ENCODE results near the gene DFFB.

Gene DFFB

DNA sequence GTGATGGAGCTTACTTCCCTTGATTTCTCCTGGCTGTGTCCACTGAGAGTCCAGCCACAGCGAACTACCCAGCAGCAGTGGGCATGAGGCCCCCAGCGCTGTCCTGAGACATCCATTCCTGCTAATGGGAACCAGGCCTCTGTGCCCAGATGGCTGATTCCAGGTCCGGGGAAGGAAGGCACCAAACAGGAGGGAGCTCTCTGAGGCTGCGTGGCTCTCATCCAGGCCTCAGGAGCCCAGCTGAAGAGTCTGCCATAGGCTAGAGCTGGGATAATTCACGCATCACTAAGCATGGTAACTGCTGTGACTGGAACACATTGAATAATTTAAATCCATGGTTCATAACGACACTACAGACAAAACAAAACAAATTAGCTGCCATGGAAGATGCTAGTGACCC, 36.3 kb upstream of the DFFB start:
- H3K36me3 ChIP-seq (replicated peaks): peaks cover 4% of the 10 kb centered on the region
- no peak for DNase-seq (ENCODE audit: low spot score in 2 of 2)
- H3K4me3 ChIP-seq: no peak overlapping the region
- H3K4me1 ChIP-seq: no peaks in the 10 kb centered on the region
- no peaks in the 10 kb centered on the region for H3K27me3 ChIP-seq (ENCODE audit: low read depth)
- H3K9me3 ChIP-seq: no peaks in the 10 kb centered on the region
- in situ Hi-C loops (cut with MboI; ENCODE audit: low sequenced_read_pairs): no loop called here

DNA sequence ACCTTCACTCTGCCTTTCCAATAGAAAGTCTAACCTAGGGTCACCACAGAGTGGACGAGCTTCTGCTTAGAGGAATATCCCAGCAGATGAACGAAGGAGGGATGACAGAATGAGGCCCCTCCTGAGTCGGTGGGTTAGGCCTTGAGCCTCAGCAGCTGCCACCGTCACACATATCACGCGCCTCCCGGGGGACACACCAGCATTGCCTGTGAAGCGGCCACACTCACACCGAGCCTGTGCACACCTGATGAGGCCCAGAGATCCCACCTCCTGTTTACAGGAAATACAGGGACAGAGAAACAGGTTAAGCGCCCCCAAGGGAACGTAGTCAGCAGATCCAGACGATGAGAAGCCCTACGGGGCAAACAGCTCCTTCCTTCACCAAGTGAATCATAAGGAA, 35.8 kb upstream of the DFFB start:
- Histone ChIP-seq H3K36me3 (replicated peaks) (peaks cover 8% of the 10 kb centered on the region), H3K4me3 (no peak overlapping the region), H3K27me3 (ENCODE audit: low read depth) (no peaks in the 10 kb centered on the region), H3K9me3 (no peaks in the 10 kb centered on the region), H3K4me1 (no peaks in the 10 kb centered on the region)
- in situ Hi-C loops (cut with MboI; ENCODE audit: low sequenced_read_pairs): no loop called here
- no peak for DNase-seq (ENCODE audit: low spot score in 2 of 2)

DNA sequence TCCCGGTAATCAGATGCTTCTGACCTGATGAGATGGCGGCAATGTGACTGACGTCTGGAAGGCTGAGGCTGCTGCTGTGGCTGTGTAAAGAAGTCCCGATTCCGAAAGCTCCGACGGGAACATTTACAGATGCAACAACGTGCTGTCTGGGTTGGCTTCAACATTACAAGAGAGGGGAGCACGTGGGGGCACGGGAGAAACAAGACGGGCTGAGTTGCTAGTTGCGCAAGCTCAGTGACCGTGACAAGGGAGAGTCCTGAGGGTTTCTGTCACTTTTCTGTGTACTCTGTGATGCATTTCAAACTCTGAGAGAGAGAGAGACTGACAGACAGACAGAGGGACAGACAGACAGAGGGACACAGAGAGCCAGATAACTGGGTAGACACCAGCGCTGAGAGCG, 35.4 kb upstream of the DFFB start:
- in situ Hi-C loops (cut with MboI; ENCODE audit: low sequenced_read_pairs): no loop called here
- Histone ChIP-seq H3K36me3 (replicated peaks) (peaks cover 9% of the 10 kb centered on the region), H3K4me3 (no peak overlapping the region), H3K9me3 (no peaks in the 10 kb centered on the region), H3K4me1 (no peaks in the 10 kb centered on the region), H3K27me3 (ENCODE audit: low read depth) (no peaks in the 10 kb centered on the region)
- no peak for DNase-seq (ENCODE audit: low spot score in 2 of 2)

DNA sequence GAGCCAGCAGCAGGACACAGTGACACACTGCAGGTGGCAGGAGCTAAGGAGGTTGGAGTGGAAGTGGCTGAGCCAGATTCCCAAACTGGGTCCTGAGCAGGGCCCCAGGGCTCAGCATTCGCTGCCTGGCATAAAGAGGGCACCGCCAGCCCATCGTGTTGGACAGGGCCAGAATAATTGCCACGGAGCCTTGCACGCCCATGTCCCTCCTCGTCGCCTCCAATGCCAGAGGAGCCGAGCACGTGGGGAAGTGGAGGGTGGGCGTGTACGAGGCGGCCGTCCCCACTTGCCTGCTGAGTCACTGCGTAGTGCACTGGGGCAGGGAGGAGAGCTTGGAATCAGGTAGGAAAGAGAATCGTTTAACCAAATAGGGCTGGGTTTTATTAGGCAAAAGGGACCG, 34.9 kb upstream of the DFFB start:
- in situ Hi-C loops (cut with MboI; ENCODE audit: low sequenced_read_pairs): no loop called here
- Histone ChIP-seq H3K9me3 (no peaks in the 10 kb centered on the region), H3K4me3 (no peak overlapping the region), H3K36me3 (replicated peaks) (peaks cover 9% of the 10 kb centered on the region), H3K27me3 (ENCODE audit: low read depth) (no peaks in the 10 kb centered on the region), H3K4me1 (no peaks in the 10 kb centered on the region)
- DNase-seq (ENCODE audit: low spot score in 2 of 2): no peak

DNA sequence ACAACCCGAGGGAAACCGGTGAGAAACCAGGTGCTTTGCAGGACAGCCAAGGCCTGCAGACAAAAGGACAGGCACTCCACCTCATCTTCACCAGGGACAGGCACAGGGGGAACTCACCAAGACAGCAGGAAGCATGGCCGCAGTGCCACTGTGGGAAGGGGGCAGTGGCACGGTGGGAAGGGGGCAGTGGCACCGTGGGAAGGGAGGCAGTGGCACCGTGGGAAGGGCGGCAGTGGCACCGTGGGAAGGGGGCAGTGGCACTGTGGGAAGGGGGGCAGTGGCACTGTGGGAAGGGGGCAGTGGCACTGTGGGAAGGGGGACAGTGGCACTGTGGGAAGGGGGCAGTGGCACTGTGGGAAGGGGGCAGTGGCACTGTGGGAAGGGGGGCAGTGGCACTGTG, 32.6 kb upstream of the DFFB start:
- no peak for DNase-seq (ENCODE audit: low spot score in 2 of 2)
- Histone ChIP-seq H3K36me3 (replicated peaks) (peaks cover 24% of the 10 kb centered on the region), H3K4me3 (no peak overlapping the region), H3K4me1 (no peaks in the 10 kb centered on the region), H3K9me3 (no peaks in the 10 kb centered on the region), H3K27me3 (ENCODE audit: low read depth) (no peaks in the 10 kb centered on the region)
- in situ Hi-C loops (cut with MboI; ENCODE audit: low sequenced_read_pairs): no loop called here

DNA sequence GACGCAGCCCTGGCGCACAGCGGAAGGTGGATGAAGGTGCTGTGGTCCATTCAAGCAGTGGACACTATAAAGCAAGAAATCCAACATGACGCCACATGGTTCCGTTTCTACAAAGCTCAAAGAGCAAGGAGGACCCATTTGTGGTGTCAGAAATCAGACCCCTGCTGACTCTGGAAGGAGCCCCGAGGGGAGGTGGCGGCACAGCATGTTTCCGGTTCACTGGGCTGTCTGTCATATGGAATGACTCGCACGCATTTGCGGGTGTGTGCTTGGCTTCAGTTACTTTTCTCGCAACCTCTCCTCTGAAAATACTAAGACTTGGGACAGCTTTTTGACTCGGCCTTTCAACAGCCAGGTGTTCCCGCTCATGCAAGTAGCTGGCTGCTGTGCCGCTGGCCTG, 31.9 kb upstream of the DFFB start:
- Histone ChIP-seq H3K4me1 (no peaks in the 10 kb centered on the region), H3K36me3 (replicated peaks) (peaks cover 28% of the 10 kb centered on the region), H3K4me3 (no peak overlapping the region), H3K9me3 (no peaks in the 10 kb centered on the region), H3K27me3 (ENCODE audit: low read depth) (no peaks in the 10 kb centered on the region)
- no peak for DNase-seq (ENCODE audit: low spot score in 2 of 2)
- in situ Hi-C loops (cut with MboI; ENCODE audit: low sequenced_read_pairs): no loop called here

DNA sequence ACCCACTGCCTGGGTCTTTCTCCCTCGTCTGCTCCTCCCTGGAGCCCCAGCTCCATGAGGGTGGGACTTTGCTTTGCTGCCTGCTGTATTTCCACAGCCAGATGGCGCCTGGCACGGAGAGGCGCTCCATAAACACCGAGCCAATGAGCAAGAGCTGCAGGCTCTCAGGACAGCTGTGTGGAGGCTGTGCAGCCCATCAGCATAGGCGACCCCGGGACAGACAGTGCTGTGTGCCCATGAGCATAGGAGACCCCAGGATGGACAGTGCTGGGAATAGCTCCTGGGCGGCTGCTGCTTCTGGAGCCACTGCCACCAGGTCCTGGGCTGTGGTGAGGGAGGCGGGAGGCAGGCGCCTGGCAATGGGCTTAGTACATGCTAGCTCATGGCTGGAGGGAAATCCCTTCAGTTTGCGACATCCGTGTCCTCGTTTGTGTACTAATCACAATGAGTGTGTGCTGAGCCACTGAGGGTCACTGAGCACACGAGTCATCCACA, 29.4 kb upstream of the DFFB start:
- in situ Hi-C loops (cut with MboI; ENCODE audit: low sequenced_read_pairs): no loop called here
- Histone ChIP-seq H3K4me3 (no peak overlapping the region), H3K36me3 (replicated peaks) (peaks cover 27% of the 10 kb centered on the region), H3K9me3 (no peaks in the 10 kb centered on the region), H3K4me1 (no peaks in the 10 kb centered on the region), H3K27me3 (ENCODE audit: low read depth) (no peaks in the 10 kb centered on the region)
- DNase-seq (ENCODE audit: low spot score in 2 of 2): no peak

DNA sequence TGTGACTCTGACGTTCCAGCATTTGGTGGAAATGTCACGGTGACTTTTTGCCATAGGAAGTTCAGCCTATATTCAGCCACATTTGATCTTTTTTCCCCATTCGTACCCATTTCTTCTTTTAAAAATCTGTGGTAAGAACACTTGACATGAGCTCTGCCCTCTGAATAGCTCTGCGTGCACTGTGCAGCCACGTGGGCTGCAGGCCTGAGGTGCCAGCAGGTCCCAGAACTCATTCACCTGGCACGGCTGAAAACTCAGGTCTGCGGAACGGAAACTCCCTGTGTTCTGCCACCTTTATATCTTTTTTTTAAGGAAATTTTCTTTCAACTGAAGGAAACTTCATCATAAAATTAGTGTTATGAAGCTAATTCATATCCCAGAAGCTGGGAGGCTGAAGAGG, 28.9 kb upstream of the DFFB start:
- Histone ChIP-seq H3K4me1 (no peaks in the 10 kb centered on the region), H3K36me3 (replicated peaks) (peaks cover 31% of the 10 kb centered on the region), H3K4me3 (no peak overlapping the region), H3K9me3 (no peaks in the 10 kb centered on the region), H3K27me3 (ENCODE audit: low read depth) (no peaks in the 10 kb centered on the region)
- in situ Hi-C loops (cut with MboI; ENCODE audit: low sequenced_read_pairs): no loop called here
- no peak for DNase-seq (ENCODE audit: low spot score in 2 of 2)

DNA sequence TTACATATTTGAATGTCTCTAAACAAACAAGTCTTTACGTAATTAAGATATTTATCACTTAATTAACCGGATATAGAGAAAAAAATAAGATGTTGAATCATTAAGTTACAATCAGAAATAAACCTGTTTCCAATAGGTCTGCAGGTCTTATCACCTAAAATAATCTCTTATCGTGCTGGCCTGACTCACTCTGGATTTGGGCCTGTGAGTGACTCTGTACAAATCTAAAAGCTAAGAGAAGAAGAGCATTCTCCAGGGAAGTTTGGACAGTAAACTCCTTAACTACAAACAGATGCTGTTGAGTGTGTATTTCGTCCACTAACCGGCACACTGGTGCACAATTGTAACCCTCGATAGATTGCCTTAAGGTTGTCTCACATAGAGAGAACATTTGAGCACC, 25.6 kb upstream of the DFFB start:
- in situ Hi-C loops (cut with MboI; ENCODE audit: low sequenced_read_pairs): no loop called here
- H3K27me3 ChIP-seq (ENCODE audit: low read depth): no peaks in the 10 kb centered on the region
- no peak for DNase-seq (ENCODE audit: low spot score in 2 of 2)
- no peaks in the 10 kb centered on the region for H3K9me3 ChIP-seq
- peaks cover 26% of the 10 kb centered on the region for H3K36me3 ChIP-seq (replicated peaks)
- no peak overlapping the region for H3K4me3 ChIP-seq
- no peaks in the 10 kb centered on the region for H3K4me1 ChIP-seq

DNA sequence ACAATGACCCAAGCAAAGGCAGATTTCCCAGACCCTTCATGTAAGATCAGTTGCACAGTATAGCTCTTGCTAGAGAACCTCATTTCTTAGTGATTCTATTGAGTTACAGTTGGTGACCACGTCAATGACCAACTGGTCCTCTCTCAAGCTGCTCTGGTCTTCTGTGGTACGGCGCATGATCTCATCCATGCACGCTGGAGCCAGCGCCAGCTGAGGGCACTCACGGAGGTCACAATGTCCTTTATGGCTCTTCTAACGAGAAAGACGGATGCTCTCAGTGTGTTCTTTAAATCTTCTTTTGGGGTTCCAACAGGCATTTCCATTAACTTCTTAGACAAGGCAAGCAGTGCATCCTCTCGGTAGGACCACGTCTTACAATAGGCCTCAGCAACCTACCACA, 22.6 kb upstream of the DFFB start:
- H3K4me3 ChIP-seq: no peak overlapping the region
- no peaks in the 10 kb centered on the region for H3K9me3 ChIP-seq
- no peaks in the 10 kb centered on the region for H3K27me3 ChIP-seq (ENCODE audit: low read depth)
- no peak for DNase-seq (ENCODE audit: low spot score in 2 of 2)
- no peaks in the 10 kb centered on the region for H3K4me1 ChIP-seq
- in situ Hi-C loops (cut with MboI; ENCODE audit: low sequenced_read_pairs): no loop called here
- H3K36me3 ChIP-seq (replicated peaks): peaks cover 11% of the 10 kb centered on the region

DNA sequence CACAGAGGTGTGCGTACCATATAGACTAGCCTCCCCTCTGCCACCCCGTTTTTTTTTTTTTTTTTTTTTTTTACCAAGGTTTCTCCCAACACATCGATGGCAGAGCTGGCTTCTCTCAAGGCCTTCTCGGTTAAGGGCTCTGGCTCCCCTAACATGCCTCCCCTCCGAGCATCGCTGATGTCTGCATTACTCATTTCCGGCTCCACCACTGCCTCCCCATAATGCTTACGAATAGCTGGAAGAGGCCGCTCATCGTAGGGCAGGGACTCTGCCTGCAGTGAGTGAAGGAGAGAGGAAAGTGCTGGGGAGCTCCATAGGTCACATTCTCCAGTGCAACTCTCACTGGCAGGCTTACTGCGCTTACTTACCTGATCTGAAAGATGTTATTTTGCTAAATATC, 20.9 kb upstream of the DFFB start:
- H3K4me1 ChIP-seq: no peaks in the 10 kb centered on the region
- in situ Hi-C loops (cut with MboI; ENCODE audit: low sequenced_read_pairs): no loop called here
- H3K36me3 ChIP-seq (replicated peaks): peaks cover 7% of the 10 kb centered on the region
- no peak overlapping the region for H3K4me3 ChIP-seq
- no peaks in the 10 kb centered on the region for H3K27me3 ChIP-seq (ENCODE audit: low read depth)
- DNase-seq (ENCODE audit: low spot score in 2 of 2): no peak
- no peaks in the 10 kb centered on the region for H3K9me3 ChIP-seq

DNA sequence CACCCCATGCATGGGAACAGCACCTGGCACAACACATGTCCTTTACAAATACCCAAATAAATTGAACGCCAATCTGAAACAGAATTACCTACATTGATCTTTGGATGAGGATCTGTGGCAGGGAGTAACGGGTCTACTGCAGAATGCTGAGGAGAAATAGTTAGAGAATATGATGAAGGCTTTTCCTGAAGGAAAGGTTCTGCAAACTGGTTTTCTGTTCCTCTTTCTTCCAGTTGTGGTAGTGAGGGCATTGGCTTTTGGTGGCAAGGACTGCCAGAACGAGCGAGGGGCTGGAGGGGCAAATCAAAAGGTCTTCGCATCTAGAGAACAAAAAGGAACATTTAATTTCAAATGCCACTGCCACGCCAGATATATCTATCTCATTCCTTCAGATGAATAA, 20.1 kb upstream of the DFFB start:
- no peak for DNase-seq (ENCODE audit: low spot score in 2 of 2)
- Histone ChIP-seq H3K4me1 (no peaks in the 10 kb centered on the region), H3K9me3 (no peaks in the 10 kb centered on the region), H3K36me3 (replicated peaks) (peaks cover 3% of the 10 kb centered on the region), H3K4me3 (no peak overlapping the region), H3K27me3 (ENCODE audit: low read depth) (no peaks in the 10 kb centered on the region)
- in situ Hi-C loops (cut with MboI; ENCODE audit: low sequenced_read_pairs): no loop called here

DNA sequence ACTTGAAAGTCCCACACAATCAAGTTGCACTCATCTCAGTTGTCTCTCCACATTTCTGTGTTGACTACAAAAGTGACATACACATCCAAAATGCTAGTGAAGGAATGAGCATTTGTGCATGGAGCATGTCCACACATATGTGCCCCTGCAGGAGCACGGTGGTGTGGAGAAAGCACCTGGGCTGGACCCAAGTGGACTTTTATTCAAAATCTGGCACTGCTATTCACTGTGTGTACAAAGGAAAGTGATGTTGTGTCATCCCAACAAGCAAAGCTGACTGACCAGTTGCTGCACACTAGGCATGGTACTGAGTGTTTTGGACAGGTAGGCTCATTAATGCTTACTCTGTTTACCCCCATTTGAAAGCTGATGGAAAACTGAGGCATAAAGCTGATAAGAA, 19.6 kb upstream of the DFFB start:
- Histone ChIP-seq H3K9me3 (no peaks in the 10 kb centered on the region), H3K4me1 (no peaks in the 10 kb centered on the region), H3K4me3 (no peak overlapping the region), H3K36me3 (replicated peaks) (peaks cover 7% of the 10 kb centered on the region), H3K27me3 (ENCODE audit: low read depth) (no peaks in the 10 kb centered on the region)
- in situ Hi-C loops (cut with MboI; ENCODE audit: low sequenced_read_pairs): no loop called here
- DNase-seq (ENCODE audit: low spot score in 2 of 2): no peak

DNA sequence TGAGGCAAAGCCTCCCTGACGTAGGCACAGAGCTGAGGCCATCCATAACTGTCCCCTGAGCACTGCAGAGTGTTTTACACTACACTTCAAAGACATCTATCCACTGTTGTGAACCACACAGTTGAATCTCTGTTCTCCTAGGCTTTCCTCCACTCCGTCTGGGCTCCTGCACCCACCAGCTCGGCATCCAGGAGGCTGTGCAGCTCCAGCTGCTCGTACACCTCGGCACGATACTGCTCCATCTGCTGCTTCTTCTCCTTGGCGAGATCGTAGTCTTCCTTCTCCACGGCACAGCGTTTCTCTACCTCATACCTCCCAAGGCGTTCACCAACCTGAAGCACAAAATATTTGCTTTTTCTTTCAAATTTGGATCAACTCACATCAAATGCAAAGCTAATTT, 18.5 kb upstream of the DFFB start:
- Histone ChIP-seq H3K4me1 (no peaks in the 10 kb centered on the region), H3K9me3 (no peaks in the 10 kb centered on the region), H3K27me3 (ENCODE audit: low read depth) (no peaks in the 10 kb centered on the region), H3K36me3 (replicated peaks) (peaks cover 4% of the 10 kb centered on the region), H3K4me3 (no peak overlapping the region)
- in situ Hi-C loops (cut with MboI; ENCODE audit: low sequenced_read_pairs): no loop called here
- DNase-seq (ENCODE audit: low spot score in 2 of 2): no peak

DNA sequence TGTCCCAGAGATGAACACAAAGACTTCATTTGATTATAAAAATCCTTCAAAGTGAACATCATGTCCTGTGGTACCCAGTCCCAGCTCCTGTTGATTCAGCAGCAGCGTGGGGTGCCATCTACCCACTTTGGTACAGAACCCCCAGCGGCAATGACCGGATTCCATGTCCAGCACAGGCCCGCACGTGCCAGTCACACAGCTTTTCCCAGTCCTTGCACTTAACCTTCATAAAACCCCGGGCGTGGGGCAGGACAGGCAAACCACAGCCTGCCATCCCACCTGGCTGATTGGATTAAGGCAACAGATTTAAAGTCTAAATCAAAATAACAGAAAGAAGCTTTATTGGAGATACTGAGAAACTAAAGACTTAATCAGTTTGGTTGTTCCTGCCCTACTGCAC, 15.8 kb upstream of the DFFB start:
- H3K4me1 ChIP-seq: no peaks in the 10 kb centered on the region; the same call in 1 of the 2 replicates
- no peaks in the 10 kb centered on the region for H3K9me3 ChIP-seq
- H3K27me3 ChIP-seq (ENCODE audit: low read depth): no peaks in the 10 kb centered on the region
- no peak for DNase-seq (ENCODE audit: low spot score in 2 of 2)
- H3K36me3 ChIP-seq (replicated peaks): peaks cover 8% of the 10 kb centered on the region
- in situ Hi-C loops (cut with MboI; ENCODE audit: low sequenced_read_pairs): no loop called here
- no peak overlapping the region for H3K4me3 ChIP-seq

Data from HAP-1 (cell line).